ENCODE results near the gene CD93.

The CD93 gene

DNA sequence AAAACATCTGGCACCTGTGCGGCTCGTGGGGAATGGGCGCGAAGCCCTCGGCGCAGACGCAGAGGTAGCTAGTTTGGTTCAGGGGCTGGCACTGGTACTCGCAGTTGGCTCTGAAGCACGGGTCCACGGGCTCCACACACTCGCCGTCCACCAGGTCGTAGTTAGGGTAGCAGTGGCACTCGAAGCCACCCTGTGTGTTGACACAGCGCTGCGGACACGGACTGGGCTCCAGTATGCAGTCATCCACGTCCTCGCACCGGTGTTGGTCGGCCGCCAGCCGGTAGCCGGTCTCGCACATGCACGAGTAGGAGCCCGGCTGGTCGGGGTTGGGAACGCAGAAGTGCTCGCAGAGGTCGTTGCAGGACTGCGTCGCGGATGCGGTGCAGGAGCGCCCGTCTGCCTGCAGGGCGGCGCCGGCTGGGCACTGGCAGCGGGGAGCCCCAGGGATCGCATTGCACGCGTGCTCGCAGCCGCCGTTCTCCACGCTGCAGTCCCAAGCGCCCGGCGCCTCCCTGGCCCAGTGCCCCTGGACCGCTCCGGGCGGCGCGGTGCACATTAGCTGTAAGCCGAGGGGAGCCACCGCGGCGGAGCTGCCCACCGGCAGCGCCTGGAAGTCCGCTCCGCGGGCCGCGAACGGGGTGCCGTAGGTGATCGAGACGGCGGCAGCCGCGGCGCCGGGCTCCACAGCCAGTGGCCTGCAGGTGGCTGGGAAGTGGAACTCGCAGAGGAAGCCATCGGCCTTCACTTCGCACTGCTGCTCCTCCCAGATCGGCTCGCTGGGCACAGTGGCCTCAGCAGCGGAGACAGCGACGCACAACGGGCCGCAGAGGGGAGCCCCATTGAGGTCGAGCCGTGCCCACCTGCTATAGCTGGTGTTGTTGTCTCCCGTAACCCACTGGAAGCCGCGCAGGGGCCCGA lies 37.6 kb downstream of the CD93 start:
- peak overlapping the region; percentile 76; the same call in 1 of the 2 replicates for H3K4me3 ChIP-seq (ENCODE audit: low read length)

DNA sequence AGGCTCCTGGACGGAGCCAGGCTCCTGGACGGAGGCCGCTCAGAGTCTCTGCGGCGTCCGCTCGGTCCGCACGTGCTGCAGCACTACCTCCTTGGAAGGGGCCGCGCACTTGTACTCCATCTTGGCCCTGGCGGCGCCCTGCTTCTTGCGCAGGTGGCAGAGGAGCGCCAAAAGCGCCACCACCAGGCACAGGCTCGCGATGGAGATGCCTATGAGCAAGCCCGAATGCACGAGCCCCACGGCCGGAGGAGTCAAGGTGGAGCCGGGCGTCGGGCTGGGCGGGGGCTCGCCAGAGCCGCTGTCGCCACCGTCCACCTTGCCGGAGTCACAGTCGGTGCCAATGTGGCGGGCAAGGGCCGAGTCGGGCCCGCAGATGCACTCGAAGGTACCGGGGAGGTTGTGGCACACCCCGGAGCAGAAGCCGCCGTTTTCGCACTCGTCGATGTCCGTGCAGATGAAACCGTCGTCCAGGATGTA lies 38.3 kb downstream of the CD93 start:
- H3K4me1 ChIP-seq (ENCODE audit: insufficient read depth, low read length), result peaks cover 9% of the 10 kb centered on the region; the same call in 1 of the 2 replicates
- no peak overlapping the region for H3K27ac ChIP-seq (ENCODE audit: low read length)
- peak overlapping the region; percentile 76; the same call in 1 of the 2 replicates for H3K4me3 ChIP-seq (ENCODE audit: low read length)
- H3K9me3 ChIP-seq (ENCODE audit: insufficient read depth, low read depth, low read length), result no peaks in the 10 kb centered on the region
- H3K36me3 ChIP-seq (ENCODE audit: insufficient read depth, low read depth, low read length), result no peaks in the 10 kb centered on the region
- peaks cover 100% of the 10 kb centered on the region for H3K27me3 ChIP-seq (ENCODE audit: insufficient read depth, low read length)
- no peak overlapping the region for H3K9ac ChIP-seq (ENCODE audit: low read depth, low read length)

More for the DNA sequence above, 37.6 kb downstream of the CD93 start:
- Histone ChIP-seq H3K9me3 (ENCODE audit: insufficient read depth, low read depth, low read length) (no peaks in the 10 kb centered on the region), H3K27ac (ENCODE audit: low read length) (no peak overlapping the region), H3K4me1 (ENCODE audit: insufficient read depth, low read length) (peaks cover 4% of the 10 kb centered on the region; the same call in 1 of the 2 replicates), H3K9ac (ENCODE audit: low read depth, low read length) (no peak overlapping the region), H3K27me3 (ENCODE audit: insufficient read depth, low read length) (peaks cover 100% of the 10 kb centered on the region), H3K36me3 (ENCODE audit: insufficient read depth, low read depth, low read length) (no peaks in the 10 kb centered on the region)

DNA sequence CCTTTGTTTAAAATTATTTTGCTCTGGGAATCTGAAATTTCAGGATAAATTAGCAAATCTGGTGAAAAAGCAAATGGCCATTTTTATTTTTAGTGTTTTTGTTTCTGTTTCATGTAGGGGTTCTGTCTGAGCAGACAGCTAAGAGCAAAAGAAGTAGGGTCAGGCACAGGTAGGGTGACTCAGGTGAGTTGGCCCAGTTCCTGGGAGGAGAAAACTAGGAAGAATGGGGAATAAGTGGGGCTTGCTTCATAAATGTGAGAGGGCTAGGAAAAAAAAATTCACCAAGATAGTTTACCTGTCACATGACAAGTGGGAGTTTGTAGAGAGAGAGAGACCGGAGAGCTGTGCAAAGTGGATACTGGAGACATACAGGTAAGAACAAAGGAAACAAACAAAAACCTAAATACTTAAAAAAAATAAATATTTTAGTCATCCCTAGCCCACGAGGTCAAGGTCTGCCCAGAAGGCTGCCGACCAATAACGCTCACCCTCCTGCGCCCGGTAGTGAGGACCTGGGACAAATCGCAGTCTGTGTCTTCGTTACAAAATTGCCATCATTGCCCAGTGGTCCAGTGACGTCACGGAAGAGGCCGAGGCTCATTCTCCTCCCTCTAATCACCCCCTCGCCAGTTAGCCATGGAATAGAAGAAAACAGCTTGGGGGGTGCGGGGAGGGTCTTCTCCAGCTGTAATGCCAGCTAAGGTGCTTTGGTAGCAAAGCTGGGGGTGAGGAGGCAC lies 39.0 kb downstream of the CD93 start:
- Histone ChIP-seq H3K27me3 (ENCODE audit: insufficient read depth, low read length) (peaks cover 95% of the 10 kb centered on the region), H3K9ac (ENCODE audit: low read depth, low read length) (no peak overlapping the region), H3K4me3 (ENCODE audit: low read length) (no peak overlapping the region), H3K4me1 (ENCODE audit: insufficient read depth, low read length) (peaks cover 15% of the 10 kb centered on the region), H3K9me3 (ENCODE audit: insufficient read depth, low read depth, low read length) (no peaks in the 10 kb centered on the region), H3K36me3 (ENCODE audit: insufficient read depth, low read depth, low read length) (no peaks in the 10 kb centered on the region), H3K27ac (ENCODE audit: low read length) (no peak overlapping the region)

DNA sequence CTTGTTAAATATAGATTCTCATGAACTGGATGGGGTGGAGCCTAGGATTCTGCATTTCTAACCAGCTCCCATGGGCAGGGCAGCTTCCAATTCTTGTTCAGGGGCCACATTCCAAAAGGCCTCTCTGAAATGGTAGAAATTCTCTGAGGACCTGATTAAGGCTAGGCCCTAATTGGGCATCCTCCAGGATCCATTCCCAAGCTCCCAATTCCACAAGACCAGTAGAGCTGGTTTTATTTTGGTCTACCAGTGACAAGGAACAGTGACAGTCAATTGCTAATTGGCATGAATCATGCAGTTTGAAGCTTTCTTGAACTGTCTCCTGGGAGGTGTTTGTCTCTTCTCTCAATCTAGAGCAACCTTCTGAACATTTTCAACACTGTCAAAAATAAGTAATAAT lies 39.7 kb downstream of the CD93 start:
- Histone ChIP-seq H3K4me3 (ENCODE audit: low read length) (no peak overlapping the region), H3K27ac (ENCODE audit: low read length) (no peak overlapping the region), H3K4me1 (ENCODE audit: insufficient read depth, low read length) (peaks cover 15% of the 10 kb centered on the region), H3K27me3 (ENCODE audit: insufficient read depth, low read length) (peaks cover 91% of the 10 kb centered on the region), H3K36me3 (ENCODE audit: insufficient read depth, low read depth, low read length) (no peaks in the 10 kb centered on the region), H3K9me3 (ENCODE audit: insufficient read depth, low read depth, low read length) (no peaks in the 10 kb centered on the region), H3K9ac (ENCODE audit: low read depth, low read length) (no peak overlapping the region)

DNA sequence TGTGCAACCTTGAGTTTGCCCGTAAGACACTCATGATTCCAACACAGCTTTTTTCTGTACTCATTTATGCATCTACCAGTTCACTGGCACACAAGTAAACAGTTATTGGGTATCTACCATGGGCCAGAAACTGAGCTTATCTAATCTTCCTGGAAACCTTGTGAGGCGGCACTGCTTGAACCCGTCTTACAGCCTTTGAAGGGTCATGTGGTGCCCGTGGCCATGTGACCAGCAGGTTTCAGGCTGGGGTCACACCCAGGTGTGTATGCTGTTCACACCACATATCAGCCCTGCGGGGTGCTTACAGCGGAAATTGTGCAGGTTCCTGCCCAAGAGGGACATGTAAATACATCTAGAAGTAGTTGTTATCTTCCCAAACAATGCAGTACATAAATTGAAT lies 42.7 kb downstream of the CD93 start:
- Histone ChIP-seq H3K4me1 (ENCODE audit: insufficient read depth, low read length) (peaks cover 15% of the 10 kb centered on the region), H3K9ac (ENCODE audit: low read depth, low read length) (no peak overlapping the region), H3K4me3 (ENCODE audit: low read length) (no peak overlapping the region), H3K27me3 (ENCODE audit: insufficient read depth, low read length) (peaks cover 89% of the 10 kb centered on the region), H3K27ac (ENCODE audit: low read length) (no peak overlapping the region), H3K9me3 (ENCODE audit: insufficient read depth, low read depth, low read length) (no peaks in the 10 kb centered on the region), H3K36me3 (ENCODE audit: insufficient read depth, low read depth, low read length) (no peaks in the 10 kb centered on the region)

DNA sequence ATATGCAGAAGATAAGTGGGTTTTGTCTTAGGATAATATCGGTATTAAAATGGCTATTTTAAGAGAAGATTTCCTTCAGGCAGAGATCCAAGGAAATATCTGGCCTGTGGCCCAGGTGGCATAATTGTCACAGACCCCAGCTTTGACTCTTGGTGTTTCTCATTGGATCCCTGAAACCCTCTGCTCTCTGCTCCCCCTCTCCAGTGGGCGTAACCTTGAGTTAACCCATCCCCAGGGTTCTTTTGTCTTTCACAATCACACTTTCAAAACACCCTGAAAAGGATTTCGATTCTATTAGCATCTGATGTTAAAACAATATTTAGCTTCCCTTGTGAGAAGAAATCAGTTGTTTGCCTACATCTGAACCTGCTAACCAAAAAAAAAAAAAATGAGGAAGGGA lies 43.9 kb downstream of the CD93 start:
- H3K27me3 ChIP-seq (ENCODE audit: insufficient read depth, low read length), result peaks cover 89% of the 10 kb centered on the region
- no peak overlapping the region for H3K9ac ChIP-seq (ENCODE audit: low read depth, low read length)
- H3K36me3 ChIP-seq (ENCODE audit: insufficient read depth, low read depth, low read length), result no peaks in the 10 kb centered on the region
- peak overlapping the region; percentile 16; the same call in 1 of the 2 replicates for H3K4me3 ChIP-seq (ENCODE audit: low read length)
- H3K9me3 ChIP-seq (ENCODE audit: insufficient read depth, low read depth, low read length), result no peaks in the 10 kb centered on the region
- no peak overlapping the region for H3K27ac ChIP-seq (ENCODE audit: low read length)
- H3K4me1 ChIP-seq (ENCODE audit: insufficient read depth, low read length), result peaks cover 15% of the 10 kb centered on the region

DNA sequence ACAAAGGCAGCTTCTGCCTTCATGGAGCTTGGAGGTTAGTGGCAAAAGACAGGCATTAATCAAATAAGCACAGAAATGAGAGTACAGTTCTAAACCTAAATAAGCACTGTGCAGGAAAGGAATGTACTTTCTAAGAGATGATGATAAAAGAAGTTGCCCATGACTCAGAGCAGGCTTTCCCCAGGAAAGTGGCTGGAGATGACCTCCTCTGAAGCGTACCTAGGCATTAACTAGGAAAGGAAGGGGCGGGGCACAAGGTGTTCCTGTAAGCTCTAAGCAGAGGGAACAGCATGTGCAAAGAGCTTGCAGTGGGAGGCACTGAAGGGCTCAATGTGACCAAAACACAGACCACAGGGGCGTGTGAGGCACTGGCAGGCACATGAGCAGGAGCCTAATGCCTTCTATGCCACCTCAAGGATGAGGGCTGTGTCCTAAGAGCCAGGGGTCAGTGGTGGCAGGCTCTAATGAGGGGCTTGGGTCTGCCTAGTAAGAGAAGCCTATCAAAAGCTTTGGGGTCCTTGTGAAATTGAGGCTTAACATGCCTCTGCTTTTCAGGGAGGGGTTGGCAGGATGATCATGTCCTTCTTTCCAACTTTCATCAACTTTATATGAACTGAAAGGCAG lies 46.1 kb downstream of the CD93 start:
- H3K4me1 ChIP-seq (ENCODE audit: insufficient read depth, low read length), result peaks cover 15% of the 10 kb centered on the region
- no peak overlapping the region for H3K4me3 ChIP-seq (ENCODE audit: low read length)
- no peaks in the 10 kb centered on the region for H3K9me3 ChIP-seq (ENCODE audit: insufficient read depth, low read depth, low read length)
- H3K27me3 ChIP-seq (ENCODE audit: insufficient read depth, low read length), result peaks cover 89% of the 10 kb centered on the region
- no peak overlapping the region for H3K27ac ChIP-seq (ENCODE audit: low read length)
- H3K9ac ChIP-seq (ENCODE audit: low read depth, low read length), result no peak overlapping the region
- H3K36me3 ChIP-seq (ENCODE audit: insufficient read depth, low read depth, low read length), result no peaks in the 10 kb centered on the region

DNA sequence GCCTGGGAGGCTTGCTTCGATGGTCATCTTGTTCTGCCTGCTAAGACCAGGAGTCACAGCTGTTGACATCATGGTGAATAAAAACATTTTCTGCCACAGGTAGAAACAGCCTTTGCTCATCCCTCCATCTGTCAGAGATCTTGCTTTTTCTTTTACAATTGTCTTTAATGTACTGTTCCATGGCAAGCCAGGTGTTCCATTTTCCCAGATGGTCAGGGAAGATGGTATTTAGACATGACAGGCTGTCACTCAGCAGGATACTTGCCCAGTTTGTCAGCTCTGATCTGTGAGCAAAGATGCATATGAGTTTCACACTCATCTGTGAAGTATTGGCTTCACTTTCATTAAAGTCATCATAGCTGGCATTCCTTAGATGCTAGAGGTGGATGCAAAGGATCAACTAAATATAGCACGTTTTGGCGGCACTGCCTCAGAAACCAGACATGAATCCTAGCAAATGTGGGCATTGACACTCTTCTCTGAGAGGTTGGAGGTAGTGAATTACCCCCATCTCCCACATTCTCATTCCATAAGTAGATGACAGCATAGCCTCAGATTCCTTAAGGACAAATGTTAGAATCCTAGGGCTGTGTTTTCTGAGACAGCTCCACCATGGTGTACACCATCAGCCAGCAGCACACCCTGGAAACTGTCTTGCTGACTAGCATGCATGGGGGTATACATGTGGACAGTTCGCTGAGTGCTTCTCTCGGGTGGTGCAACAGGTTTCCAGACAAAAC lies 46.8 kb downstream of the CD93 start:
- Histone ChIP-seq H3K36me3 (ENCODE audit: insufficient read depth, low read depth, low read length) (no peaks in the 10 kb centered on the region), H3K9ac (ENCODE audit: low read depth, low read length) (no peak overlapping the region), H3K9me3 (ENCODE audit: insufficient read depth, low read depth, low read length) (no peaks in the 10 kb centered on the region), H3K27ac (ENCODE audit: low read length) (no peak overlapping the region), H3K4me1 (ENCODE audit: insufficient read depth, low read length) (peaks cover 15% of the 10 kb centered on the region), H3K4me3 (ENCODE audit: low read length) (no peak overlapping the region), H3K27me3 (ENCODE audit: insufficient read depth, low read length) (peaks cover 89% of the 10 kb centered on the region)

DNA sequence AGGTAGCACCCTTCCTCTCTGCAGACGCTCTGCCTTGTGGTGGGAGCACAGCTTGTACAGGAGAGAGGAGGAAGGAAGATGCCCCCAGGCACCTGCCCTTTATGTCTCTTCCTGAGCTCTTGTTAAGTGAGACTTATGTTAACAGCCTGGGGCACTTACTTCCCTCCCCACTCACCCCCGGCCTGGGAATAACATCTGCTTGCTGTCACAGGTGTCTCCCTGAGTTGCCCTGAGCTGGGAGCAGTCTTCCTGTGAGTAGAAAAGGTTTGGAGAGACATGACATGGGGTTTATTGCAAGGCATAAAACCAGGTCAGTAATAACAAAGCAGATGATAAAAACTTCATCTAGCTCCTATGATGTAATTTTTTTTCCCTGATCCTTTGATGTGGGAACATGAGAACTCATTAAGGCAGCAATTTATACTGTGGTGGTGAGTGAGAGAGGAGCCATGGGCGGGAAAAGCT lies 49.1 kb downstream of the CD93 start:
- Histone ChIP-seq H3K27me3 (ENCODE audit: insufficient read depth, low read length) (peaks cover 95% of the 10 kb centered on the region), H3K4me1 (ENCODE audit: insufficient read depth, low read length) (peaks cover 2% of the 10 kb centered on the region), H3K4me3 (ENCODE audit: low read length) (no peak overlapping the region), H3K9ac (ENCODE audit: low read depth, low read length) (no peak overlapping the region), H3K27ac (ENCODE audit: low read length) (no peak overlapping the region), H3K9me3 (ENCODE audit: insufficient read depth, low read depth, low read length) (no peaks in the 10 kb centered on the region), H3K36me3 (ENCODE audit: insufficient read depth, low read depth, low read length) (no peaks in the 10 kb centered on the region)

DNA sequence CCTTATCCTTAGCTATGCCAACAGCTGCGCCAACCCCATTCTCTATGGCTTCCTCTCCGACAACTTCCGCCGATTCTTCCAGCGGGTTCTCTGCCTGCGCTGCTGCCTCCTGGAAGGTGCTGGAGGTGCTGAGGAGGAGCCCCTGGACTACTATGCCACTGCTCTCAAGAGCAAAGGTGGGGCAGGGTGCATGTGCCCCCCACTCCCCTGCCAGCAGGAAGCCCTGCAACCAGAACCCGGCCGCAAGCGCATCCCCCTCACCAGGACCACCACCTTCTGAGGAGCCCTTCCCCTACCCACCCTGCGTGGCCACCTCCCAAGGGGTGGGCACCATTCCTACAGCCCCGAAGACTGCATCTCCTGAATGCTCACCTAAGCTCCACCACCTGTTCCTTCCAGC lies 49.8 kb downstream of the CD93 start:
- Histone ChIP-seq H3K4me1 (ENCODE audit: insufficient read depth, low read length) (no peaks in the 10 kb centered on the region), H3K4me3 (ENCODE audit: low read length) (no peak overlapping the region), H3K9ac (ENCODE audit: low read depth, low read length) (no peak overlapping the region), H3K36me3 (ENCODE audit: insufficient read depth, low read depth, low read length) (no peaks in the 10 kb centered on the region), H3K9me3 (ENCODE audit: insufficient read depth, low read depth, low read length) (no peaks in the 10 kb centered on the region), H3K27me3 (ENCODE audit: insufficient read depth, low read length) (peaks cover 93% of the 10 kb centered on the region), H3K27ac (ENCODE audit: low read length) (no peak overlapping the region)

DNA sequence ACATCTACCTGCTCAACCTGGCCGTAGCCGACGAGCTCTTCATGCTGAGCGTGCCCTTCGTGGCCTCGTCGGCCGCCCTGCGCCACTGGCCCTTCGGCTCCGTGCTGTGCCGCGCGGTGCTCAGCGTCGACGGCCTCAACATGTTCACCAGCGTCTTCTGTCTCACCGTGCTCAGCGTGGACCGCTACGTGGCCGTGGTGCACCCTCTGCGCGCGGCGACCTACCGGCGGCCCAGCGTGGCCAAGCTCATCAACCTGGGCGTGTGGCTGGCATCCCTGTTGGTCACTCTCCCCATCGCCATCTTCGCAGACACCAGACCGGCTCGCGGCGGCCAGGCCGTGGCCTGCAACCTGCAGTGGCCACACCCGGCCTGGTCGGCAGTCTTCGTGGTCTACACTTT lies 50.4 kb downstream of the CD93 start:
- Histone ChIP-seq H3K36me3 (ENCODE audit: insufficient read depth, low read depth, low read length) (no peaks in the 10 kb centered on the region), H3K4me3 (ENCODE audit: low read length) (peak overlapping the region; percentile 49), H3K9ac (ENCODE audit: low read depth, low read length) (no peak overlapping the region), H3K27ac (ENCODE audit: low read length) (no peak overlapping the region), H3K27me3 (ENCODE audit: insufficient read depth, low read length) (peaks cover 89% of the 10 kb centered on the region), H3K9me3 (ENCODE audit: insufficient read depth, low read depth, low read length) (no peaks in the 10 kb centered on the region), H3K4me1 (ENCODE audit: insufficient read depth, low read length) (no peaks in the 10 kb centered on the region)

All from iPS-20b (cell line).